Activated naive CD8-positive, alpha-beta T cell treated with anti-CD3 and anti-CD28 coated beads for 36 hours (primary cell): Measurements from ENCODE around the gene ZNF469. TPM values are rescaled to one million over a fixed set of nuclear protein-coding genes. Genes with fewer than 3 reads are reported as not detected.
A peak's percentile ranks its signal among the peaks of the same experiment; 100 is the strongest.

Experiments
- DNase-seq: peaks from one replicate; pipeline ENCODE4 v3.0.0; 2021
- H3K27ac Mint-ChIP-seq: one replicate; pipeline ENCODE4 v1.8.0; 2022; ENCODE audit warnings: mild to moderate bottlenecking, moderate library complexity, mixed read lengths
- H3K27me3 Mint-ChIP-seq: one replicate; pipeline ENCODE4 v1.8.0; 2022; ENCODE audit warnings: mild to moderate bottlenecking, mixed read lengths
- H3K36me3 Mint-ChIP-seq: one replicate; pipeline ENCODE4 v1.8.0; 2021; ENCODE audit warnings: mild to moderate bottlenecking, mixed read lengths
- H3K4me1 Mint-ChIP-seq: one replicate; pipeline ENCODE4 v1.8.0; 2021; ENCODE audit warnings: mixed read lengths
- H3K4me3 Mint-ChIP-seq: one replicate; pipeline ENCODE4 v1.8.0; 2022; ENCODE audit warnings: mild to moderate bottlenecking, moderate library complexity, mixed read lengths
- H3K9me3 Mint-ChIP-seq: one replicate; pipeline ENCODE4 v1.8.0; 2022; ENCODE audit warnings: mixed read lengths
- total RNA-seq, 2 experiments: library from RNA; stranded (reverse); gene quantifications; one replicate each; pipeline ENCODE4 v1.2.3, GENCODE V29; 2021

The ZNF469 gene
- total RNA-seq, 2 experiments from 2014 or later = 1.2 to 1.3 TPM

DNA sequence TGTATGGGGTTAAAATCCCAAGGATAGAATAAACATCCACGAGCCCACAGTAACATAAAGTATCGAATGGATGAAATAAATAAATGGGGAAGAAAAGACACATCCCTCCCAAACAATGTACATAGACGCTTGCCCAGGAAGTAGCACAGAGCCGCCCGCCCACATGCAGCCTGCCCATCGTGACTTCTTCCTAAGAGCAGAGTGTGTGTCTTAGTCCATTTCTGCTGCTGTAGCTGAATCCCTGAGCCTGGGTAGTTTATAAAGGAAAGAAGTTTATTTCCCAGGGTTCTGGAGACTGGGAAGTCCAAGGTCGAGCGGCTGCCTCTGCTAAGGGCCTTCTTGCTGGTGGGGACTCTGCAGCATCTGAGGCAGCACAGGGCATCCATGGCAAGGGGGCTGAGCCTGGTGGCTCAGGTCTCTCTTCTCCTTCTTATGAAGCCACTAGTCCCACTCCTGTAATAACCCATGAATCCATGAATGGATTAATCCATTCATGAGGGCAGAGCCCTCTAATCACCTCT lies 39.4 kb upstream of the ZNF469 start:
- DNase-seq = no peak
- Mint-ChIP-seq H3K4me1 (peaks cover 4% of the 10 kb centered on the region), H3K27me3 (no peaks in the 10 kb centered on the region), H3K36me3 (no peaks in the 10 kb centered on the region), H3K4me3 (no peak overlapping the region), H3K9me3 (no peaks in the 10 kb centered on the region), H3K27ac (no peak overlapping the region)

DNA sequence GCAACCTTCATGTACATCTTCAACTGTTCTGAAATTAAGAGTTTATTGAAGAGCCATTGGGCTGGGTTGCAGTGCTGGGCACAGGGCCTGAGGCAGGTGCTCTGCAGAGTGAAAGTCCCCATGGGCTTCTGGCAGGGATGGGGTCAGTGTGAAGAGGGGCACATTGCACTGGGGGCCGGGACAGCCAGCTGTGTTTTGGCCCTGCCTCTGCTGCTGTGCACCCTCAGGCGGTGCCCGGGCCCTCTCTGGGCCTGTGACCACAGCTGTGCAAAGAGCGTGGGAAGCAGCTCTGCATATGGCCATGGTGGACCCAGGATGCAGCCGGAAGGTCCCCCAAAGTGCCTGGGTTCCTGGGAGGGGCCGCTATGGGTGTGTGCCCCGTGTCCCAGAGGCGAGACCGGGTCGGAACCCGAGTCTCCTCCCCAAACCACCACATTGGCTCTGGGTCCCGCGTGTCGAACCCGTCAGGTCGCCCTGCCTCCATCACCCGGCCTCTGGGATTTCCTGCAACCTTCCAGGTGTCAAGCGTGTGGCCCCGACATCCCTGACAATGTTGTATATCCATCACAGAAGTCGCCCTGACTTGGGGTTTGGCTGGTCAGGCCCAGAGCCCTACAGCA lies 38.2 kb upstream of the ZNF469 start:
- Mint-ChIP-seq H3K36me3 (no peaks in the 10 kb centered on the region), H3K4me3 (no peak overlapping the region), H3K4me1 (peaks cover 4% of the 10 kb centered on the region), H3K27me3 (no peaks in the 10 kb centered on the region), H3K27ac (no peak overlapping the region), H3K9me3 (no peaks in the 10 kb centered on the region)
- no peak for DNase-seq

DNA sequence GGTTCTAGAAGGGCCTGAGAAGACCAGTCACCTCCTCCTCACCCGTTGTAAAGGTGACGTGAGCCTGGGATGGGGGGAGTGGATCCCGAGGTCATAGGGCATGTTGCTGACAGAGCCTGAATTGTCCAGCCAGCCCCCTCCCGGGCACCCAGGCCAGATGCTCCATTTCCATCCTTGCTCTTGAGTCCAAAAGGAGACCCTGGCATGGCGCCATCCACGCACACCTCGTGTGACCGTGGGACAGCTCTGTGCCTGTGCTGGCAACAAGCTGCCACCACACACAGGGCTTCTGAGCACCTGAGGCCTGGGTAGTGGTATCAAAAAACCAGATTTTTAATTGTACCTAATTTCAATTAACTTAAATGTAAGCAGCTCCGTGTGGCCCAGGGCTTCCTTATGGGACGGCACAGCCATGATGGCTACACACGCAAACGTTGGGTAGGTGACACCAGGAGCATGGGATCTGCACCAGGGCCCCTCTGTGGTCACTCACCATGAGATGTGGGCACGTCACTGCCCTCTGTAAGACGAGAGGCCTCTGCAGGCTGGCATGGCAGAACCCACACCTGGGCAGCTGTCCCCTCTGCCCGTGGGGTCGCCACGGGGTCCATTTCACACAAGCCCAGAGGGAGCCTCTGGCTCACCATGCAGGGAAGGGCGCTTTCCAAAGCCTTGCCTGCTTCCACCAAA lies 37.6 kb upstream of the ZNF469 start:
- H3K9me3 Mint-ChIP-seq = no peaks in the 10 kb centered on the region
- H3K27ac Mint-ChIP-seq = no peak overlapping the region
- H3K4me1 Mint-ChIP-seq = peaks cover 4% of the 10 kb centered on the region
- H3K4me3 Mint-ChIP-seq = no peak overlapping the region
- no peaks in the 10 kb centered on the region for H3K36me3 Mint-ChIP-seq
- no peaks in the 10 kb centered on the region for H3K27me3 Mint-ChIP-seq
- no peak for DNase-seq

DNA sequence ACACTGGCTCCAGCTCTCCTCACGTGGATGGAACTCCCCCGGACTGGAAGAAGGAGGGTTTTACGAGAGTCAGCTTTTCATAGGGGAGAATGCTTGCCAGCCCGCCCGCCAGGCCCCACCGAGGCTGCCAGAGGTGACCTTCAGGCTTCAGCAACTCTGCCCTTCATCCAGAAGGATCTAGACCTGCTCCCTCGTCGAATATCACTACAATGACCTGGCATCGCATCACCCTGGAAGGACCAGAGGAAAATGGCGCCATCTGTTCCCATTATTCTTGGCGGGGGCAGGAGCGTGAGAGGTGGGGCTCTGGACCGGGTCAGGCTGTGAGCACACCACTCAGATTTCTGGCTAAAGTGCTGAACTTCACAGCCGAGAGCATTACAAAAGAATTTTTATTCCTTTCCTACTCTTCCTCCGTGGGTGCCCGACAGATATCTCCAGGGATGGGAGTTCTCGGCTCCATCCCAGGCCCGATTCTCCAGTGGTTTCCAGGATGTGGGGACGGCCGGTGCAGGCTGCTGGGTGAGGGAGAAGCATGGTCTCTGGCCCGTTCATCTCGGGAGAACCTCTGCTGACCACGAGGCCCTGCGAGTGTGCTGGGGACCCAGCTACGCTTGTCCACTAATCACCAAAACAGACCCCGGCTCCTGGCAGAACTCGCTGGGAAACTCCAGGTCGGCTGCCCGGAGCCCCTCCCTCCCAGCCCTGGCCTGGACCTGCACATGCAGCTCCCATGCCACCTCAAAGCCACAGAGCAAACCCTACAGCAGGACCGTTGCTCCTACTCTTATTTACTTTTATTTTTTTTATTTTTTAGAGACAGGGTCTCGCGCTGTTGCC lies 36.8 kb upstream of the ZNF469 start:
- no peaks in the 10 kb centered on the region for H3K27me3 Mint-ChIP-seq
- no peak overlapping the region for H3K27ac Mint-ChIP-seq
- DNase-seq = no peak
- no peaks in the 10 kb centered on the region for H3K9me3 Mint-ChIP-seq
- H3K4me3 Mint-ChIP-seq = no peak overlapping the region
- peaks cover 4% of the 10 kb centered on the region for H3K4me1 Mint-ChIP-seq
- no peaks in the 10 kb centered on the region for H3K36me3 Mint-ChIP-seq

DNA sequence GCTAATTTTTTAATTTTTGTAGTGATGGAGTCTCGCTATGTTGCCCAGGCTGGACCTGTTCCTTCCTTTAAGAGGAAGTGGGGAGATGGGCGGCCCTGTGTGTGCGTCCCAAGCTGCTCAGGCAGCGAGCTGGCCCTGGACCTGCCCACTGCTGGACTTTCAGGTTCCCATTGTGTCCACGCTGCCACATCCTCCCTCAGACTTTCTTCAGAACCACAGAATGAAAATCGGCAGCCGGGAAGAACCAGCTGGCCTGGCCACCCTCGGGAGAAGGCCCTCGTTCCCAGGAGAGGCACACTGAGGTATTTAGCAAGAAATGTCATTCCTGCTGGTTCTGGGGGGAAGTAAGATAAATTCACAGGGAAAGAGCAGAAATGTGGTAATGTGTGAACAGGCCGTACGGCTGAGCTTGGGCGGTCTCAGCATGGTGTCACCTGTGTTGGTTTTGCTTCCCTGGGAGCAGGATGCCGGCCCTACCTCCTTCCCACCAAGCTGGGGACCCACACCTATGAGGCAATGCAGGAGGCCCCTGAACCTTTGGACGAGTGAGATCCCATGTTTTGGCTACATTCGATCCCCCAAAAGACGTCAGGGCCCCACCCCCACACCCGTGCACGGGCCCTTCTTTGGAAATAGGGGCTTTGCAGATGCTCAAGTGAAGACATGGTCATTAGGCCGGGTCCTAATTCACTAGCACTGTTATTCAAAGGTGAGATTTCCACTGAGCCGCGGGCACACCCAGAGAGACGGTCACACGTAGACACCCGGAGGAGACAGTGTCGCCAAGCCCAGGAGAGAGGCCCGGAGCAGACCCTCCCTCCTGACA lies 35.9 kb upstream of the ZNF469 start:
- Mint-ChIP-seq H3K27me3 (no peaks in the 10 kb centered on the region), H3K4me1 (peaks cover 4% of the 10 kb centered on the region), H3K4me3 (no peak overlapping the region), H3K27ac (no peak overlapping the region), H3K36me3 (no peaks in the 10 kb centered on the region), H3K9me3 (no peaks in the 10 kb centered on the region)
- DNase-seq = no peak

DNA sequence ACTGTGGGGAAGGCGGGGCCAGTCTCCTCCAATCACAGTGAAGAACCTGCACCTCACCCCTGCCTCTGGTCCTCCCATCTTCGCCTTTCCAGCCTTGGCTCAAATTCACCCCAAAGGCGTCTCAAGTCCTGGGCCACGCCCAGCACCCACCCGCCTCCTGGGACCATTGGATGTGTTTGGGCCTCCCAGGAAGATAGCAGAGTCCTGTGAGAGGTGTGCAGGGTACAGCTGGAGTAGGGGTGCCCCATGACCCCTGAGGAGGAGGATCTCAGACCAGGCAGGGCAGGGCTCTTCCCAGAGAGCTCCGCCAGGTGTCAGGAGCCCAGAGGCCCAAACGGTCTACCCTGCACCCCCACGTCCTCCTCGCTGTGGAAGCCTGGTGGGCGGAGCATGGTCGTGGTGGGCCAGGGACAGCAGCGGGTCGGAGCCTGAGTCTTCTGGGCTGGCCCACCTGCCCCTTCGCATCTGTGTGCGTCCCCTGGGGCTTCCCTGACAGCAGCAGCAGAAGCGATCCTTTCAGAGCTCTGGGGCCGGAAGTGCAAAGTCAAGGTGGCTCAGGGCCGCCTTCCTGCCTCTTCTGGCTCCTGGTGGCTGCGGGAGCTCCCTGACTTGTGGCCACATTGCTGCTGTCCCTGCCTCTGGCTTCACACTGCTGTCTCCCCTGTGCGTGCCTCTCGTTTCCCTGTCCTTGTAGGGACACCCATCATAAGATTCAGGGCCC lies 34.9 kb upstream of the ZNF469 start:
- H3K27ac Mint-ChIP-seq = peak overlapping the region; percentile 37
- no peaks in the 10 kb centered on the region for H3K27me3 Mint-ChIP-seq
- H3K9me3 Mint-ChIP-seq = no peaks in the 10 kb centered on the region

DNA sequence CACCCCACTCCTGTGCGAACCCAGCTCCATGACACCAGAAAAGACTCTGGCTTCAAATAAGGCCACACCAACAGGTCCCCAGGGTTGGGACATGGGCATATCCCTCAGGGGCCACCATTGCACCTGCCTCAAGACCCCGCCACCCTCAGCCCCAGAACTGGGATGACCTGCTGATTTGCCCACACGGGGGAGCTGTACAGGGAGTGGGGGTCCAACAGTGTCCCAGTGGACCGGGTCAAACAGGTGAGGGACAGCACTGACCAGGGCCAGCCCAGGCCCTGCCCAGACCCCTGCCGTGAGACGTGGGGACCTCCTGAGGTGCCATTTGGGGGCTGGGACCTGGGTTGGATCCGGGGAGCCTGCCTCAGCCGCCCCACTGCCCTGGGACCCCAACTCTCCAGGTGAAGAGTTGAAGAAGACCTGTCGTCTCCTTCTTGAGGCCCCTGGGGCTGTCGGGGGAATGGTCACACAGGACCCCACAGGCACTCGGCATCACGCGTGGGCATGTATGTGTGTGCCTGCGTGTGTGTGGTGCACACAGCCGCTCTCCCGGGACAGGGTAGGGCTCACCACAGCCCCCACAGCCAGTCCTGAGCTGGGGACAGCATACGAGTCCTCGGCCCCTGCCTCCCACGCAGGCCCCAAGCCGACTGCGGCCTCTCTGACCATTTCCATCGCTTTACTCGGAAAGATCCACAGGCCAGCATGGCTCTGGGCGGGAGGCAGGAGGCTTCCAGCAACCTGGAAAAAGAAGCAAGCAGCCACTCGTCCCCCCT lies 34.2 kb upstream of the ZNF469 start:
- no peak overlapping the region for H3K4me3 Mint-ChIP-seq
- no peaks in the 10 kb centered on the region for H3K9me3 Mint-ChIP-seq
- peaks cover 4% of the 10 kb centered on the region for H3K4me1 Mint-ChIP-seq
- no peak for DNase-seq
- no peaks in the 10 kb centered on the region for H3K27me3 Mint-ChIP-seq
- H3K36me3 Mint-ChIP-seq = no peaks in the 10 kb centered on the region
- peak overlapping the region; percentile 37 for H3K27ac Mint-ChIP-seq

More for the DNA sequence above, 34.9 kb upstream of the ZNF469 start:
- H3K4me3 Mint-ChIP-seq = no peak overlapping the region
- H3K36me3 Mint-ChIP-seq = no peaks in the 10 kb centered on the region
- peaks cover 4% of the 10 kb centered on the region for H3K4me1 Mint-ChIP-seq
- peak; percentile 20 for DNase-seq

DNA sequence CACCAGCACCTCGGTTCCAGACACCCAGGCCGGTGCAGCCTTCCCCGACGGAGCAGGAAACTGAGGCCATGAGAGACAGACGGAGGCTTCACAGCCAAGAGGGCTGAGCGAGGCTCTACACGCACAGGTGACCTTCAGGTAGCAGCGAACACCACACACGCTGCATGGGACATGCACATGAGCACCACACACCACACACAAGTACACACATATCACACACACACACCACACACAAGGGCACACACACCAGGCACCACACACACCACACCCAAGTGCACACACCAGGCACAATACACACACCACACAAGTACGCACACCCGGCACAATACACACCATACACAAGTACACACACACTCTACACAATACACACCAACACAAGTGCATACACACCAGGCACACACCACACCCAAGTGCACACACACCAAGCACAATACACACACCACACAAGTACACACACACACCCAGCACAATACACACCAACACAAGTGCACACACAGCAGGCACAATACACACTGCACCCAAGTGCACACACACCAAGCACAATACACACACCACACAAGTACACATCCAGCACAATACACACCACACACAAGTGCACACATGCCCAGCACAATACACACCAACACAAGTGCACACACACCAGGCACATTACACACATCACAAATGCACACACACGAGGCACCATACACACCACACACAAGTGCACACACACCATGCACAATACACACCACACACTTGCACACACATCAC lies 33.4 kb upstream of the ZNF469 start:
- no peaks in the 10 kb centered on the region for H3K27me3 Mint-ChIP-seq
- H3K4me3 Mint-ChIP-seq = no peak overlapping the region
- DNase-seq = no peak
- peaks cover 4% of the 10 kb centered on the region for H3K4me1 Mint-ChIP-seq
- H3K36me3 Mint-ChIP-seq = no peaks in the 10 kb centered on the region
- H3K27ac Mint-ChIP-seq = no peak overlapping the region
- no peaks in the 10 kb centered on the region for H3K9me3 Mint-ChIP-seq

DNA sequence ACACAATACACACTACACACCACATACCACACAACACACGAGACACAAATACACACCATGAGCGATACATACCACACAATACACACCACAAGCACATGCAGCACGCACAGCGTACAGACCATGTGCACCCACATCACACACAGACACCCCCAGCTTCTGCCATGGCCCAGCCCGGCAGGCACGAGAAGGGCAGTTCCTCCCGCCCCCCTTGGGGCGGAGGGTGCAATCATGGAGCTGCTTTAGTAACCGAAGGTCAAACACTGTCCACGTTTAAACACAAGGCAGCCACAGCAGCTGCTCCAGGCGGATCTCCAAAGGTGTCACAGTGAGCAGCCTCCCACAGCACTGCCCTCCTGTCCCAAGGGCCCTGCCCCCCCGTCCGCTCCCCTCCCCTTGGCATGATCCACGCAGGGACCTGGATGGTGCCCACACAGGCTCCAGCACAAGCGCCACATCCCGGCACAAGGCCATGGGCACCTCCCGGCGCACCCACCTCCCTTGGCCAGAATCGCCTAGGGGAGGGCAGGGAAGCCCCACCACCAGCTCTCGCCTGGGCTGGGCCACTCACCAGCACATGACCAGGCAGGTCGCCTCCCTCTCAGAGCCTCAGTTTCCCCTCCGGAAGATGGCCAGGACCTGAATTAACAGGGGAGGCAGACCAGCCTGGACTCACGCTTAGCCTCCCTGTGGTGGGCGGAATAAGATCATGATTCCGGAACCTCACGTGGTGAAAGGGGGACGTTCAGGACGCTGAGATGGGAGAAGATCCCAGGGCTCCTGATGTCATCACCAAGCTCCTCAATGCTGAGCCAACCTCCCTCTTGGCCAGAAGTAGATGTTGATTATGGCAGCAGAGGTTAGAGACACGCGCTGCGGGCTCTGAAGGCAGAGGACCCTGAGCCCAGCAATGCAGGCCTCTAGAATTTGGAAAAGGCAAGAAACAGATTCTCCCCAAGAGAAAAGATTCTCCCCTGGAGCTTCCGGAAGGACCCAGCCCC lies 32.6 kb upstream of the ZNF469 start:
- H3K27ac Mint-ChIP-seq = no peak overlapping the region

DNA sequence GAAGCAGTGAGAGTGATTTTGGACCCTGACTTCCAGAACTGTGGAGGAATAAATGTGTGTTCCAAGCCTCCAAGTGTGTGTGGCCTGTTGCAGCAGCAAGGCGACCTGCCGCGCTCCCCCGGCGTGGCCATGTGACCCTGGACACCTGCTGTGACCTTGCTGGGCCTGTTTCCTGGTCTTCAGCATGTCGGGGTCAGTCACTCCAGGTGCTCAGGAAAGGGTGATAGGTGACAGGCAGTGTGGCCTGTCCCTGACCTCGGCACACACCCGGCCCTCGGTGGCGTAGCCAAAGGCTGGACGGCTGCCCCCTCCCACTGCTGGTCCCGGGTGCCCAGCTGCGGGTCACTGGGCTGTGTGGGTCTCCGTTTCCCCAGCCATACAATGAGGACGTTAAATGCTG lies 31.8 kb upstream of the ZNF469 start:
- H3K4me1 Mint-ChIP-seq = peaks cover 4% of the 10 kb centered on the region
- H3K9me3 Mint-ChIP-seq = no peaks in the 10 kb centered on the region
- no peak overlapping the region for H3K27ac Mint-ChIP-seq
- H3K27me3 Mint-ChIP-seq = no peaks in the 10 kb centered on the region
- DNase-seq = no peak
- H3K4me3 Mint-ChIP-seq = no peak overlapping the region
- H3K36me3 Mint-ChIP-seq = no peaks in the 10 kb centered on the region

More for the DNA sequence above, 32.6 kb upstream of the ZNF469 start:
- Mint-ChIP-seq H3K36me3 (no peaks in the 10 kb centered on the region), H3K27me3 (no peaks in the 10 kb centered on the region), H3K9me3 (no peaks in the 10 kb centered on the region), H3K4me3 (no peak overlapping the region), H3K4me1 (peaks cover 4% of the 10 kb centered on the region)
- DNase-seq = no peak

DNA sequence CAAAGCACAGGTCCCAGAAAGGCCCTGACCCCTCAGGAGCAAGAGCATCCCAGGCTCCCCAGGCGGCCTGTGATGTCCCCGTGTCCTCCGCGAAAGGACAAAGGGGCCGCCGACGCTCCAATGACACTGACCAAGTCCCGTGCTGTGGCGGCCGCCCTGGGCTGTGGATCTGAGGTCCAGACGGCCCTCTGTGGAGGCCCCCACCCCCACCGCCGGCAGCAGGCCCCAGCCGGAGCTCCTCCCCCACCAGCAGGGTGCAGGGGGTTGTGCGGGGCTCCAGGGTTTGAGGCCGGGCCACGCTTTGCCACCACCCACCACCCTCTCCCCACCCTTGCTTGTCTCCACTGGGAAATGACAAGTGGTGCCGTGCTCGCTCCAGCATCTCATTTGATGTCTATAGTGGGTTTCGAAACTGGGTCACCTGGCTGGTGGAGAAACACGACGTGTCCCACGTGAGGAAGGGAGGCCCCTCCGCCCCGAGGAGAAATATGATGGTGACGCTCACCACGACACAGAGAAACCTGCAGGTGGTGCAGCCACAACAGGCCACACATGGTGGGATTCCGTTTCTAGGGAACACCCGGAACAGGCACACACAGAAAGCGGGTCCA lies 31.2 kb upstream of the ZNF469 start:
- Mint-ChIP-seq H3K9me3 (no peaks in the 10 kb centered on the region), H3K4me3 (no peak overlapping the region), H3K27me3 (no peaks in the 10 kb centered on the region), H3K36me3 (no peaks in the 10 kb centered on the region), H3K4me1 (peaks cover 4% of the 10 kb centered on the region), H3K27ac (no peak overlapping the region)
- no peak for DNase-seq
